ENCODE measurements around the gene GALNT1. TPM values are rescaled to one million over a fixed set of nuclear protein-coding genes. Genes with fewer than 3 reads are reported as not detected.

Gene GALNT1
- total RNA-seq, 1 experiment from 2014 or later = 77.9 TPM

GRCh38 chr18:35623255-35623654 is 41.7 kb downstream of the GALNT1 start:
- Mint-ChIP-seq H3K36me3 (ENCODE audit: insufficient read depth in 1 of 3, low read depth in 3 of 3) (peaks cover 25 to 34% (median 34%) of the 10 kb centered on the region in 3 experiments), H3K27ac (no peak overlapping the region), H3K4me3 (no peak overlapping the region), H3K9me3 (peaks cover 32 to 35% of the 10 kb centered on the region in 2 experiments), H3K4me1 (peaks cover 6% of the 10 kb centered on the region in 2 experiments; a peak in 3 of 4 replicates), H3K27me3 (ENCODE audit: low read depth) (no peaks in the 10 kb centered on the region; the same call in 1 of the 2 replicates)
- H3K23me2 ChIP-seq (ENCODE audit: insufficient read length, low read depth, low read length, poor library complexity, severe bottlenecking) = no peaks in the 10 kb centered on the region
- no peak overlapping the region for H4K5ac ChIP-seq (ENCODE audit: insufficient read length, low read depth, low read length)
- no peak overlapping the region for H3K56ac ChIP-seq (ENCODE audit: insufficient read length, low read depth, low read length)
- H3K4me1 ChIP-seq (ENCODE audit: insufficient read depth, low read length) = no peaks in the 10 kb centered on the region
- no peak overlapping the region for H2BK20ac ChIP-seq (ENCODE audit: low read depth, low read length, poor library complexity, severe bottlenecking)
- H2BK120ac ChIP-seq (ENCODE audit: low read depth, low read length, poor library complexity, severe bottlenecking) = no peak overlapping the region
- H3K79me2 ChIP-seq (ENCODE audit: insufficient read depth, low read length) = peaks cover 2% of the 10 kb centered on the region
- no peak for TF ChIP-seq CTCF (conservative IDR thresholded peaks at IDR 0.05)
- no peak overlapping the region for H3K4me2 ChIP-seq (ENCODE audit: insufficient read depth, insufficient read length, low read length)
- no peak overlapping the region for H3K4ac ChIP-seq (ENCODE audit: low read depth, low read length)
- H3K9me3 ChIP-seq (ENCODE audit: control insufficient read depth, low read depth, low read length) = peaks cover 18% of the 10 kb centered on the region
- H4K91ac ChIP-seq (ENCODE audit: insufficient read length, low read depth, low read length) = no peak overlapping the region
- H4K8ac ChIP-seq (replicated peaks; ENCODE audit: insufficient read length, low read depth, low read length) = no peak overlapping the region
- no peak overlapping the region for H2BK12ac ChIP-seq (ENCODE audit: insufficient read length, low read depth, low read length)
- H2BK5ac ChIP-seq (ENCODE audit: insufficient read length, low read length) = no peak overlapping the region
- H3K14ac ChIP-seq (ENCODE audit: insufficient read depth, low read length) = no peak overlapping the region
- no peak overlapping the region for H2AFZ ChIP-seq (ENCODE audit: low read length)
- H4K20me1 ChIP-seq (ENCODE audit: control insufficient read depth, insufficient read depth, insufficient read length) = no peaks in the 10 kb centered on the region
- no peak overlapping the region for H3K27ac ChIP-seq (ENCODE audit: insufficient read length, low read depth, low read length)
- no peak overlapping the region for H2BK15ac ChIP-seq (ENCODE audit: low read depth, low read length)
- H3K27me3 ChIP-seq (ENCODE audit: insufficient read depth, low read length) = no peaks in the 10 kb centered on the region
- no peak overlapping the region for H3T11ph ChIP-seq (ENCODE audit: low read length)
- H3K18ac ChIP-seq (ENCODE audit: insufficient read length, low read depth, low read length) = no peak overlapping the region
- H2AK5ac ChIP-seq (ENCODE audit: insufficient read length, low read length) = no peak overlapping the region
- no peak for DNase-seq
- peaks cover 3% of the 10 kb centered on the region for H3K79me1 ChIP-seq (ENCODE audit: insufficient read depth, low read depth, low read length, poor library complexity, severe bottlenecking)
- H3K23ac ChIP-seq (ENCODE audit: insufficient read length, low read depth, low read length) = no peak overlapping the region
- no peak overlapping the region for H3K9ac ChIP-seq (ENCODE audit: extremely low read depth, insufficient read length, low read length)
